GM21786 (cell line): Measurements from ENCODE around the gene KCNMB2.

Source experiments
- ATAC-seq: cut with Tn5 transposase; IDR thresholded peaks from one replicate; pipeline ENCODE4 v1.9.1; 2021; ENCODE audit not compliant: unreplicated experiment

Gene KCNMB2

GRCh38 chr3:178634975-178635374 lies 98.7 kb downstream of the KCNMB2 start:
- ATAC-seq, result no peak

GRCh38 chr3:178637802-178638201 lies 101.6 kb downstream of the KCNMB2 start:
- no peak for ATAC-seq

GRCh38 chr3:178645503-178645902 lies 109.3 kb downstream of the KCNMB2 start:
- no peak for ATAC-seq

- no peak for ATAC-seq
Observed at GRCh38 chr3:178646186-178646862, 110.1 kb downstream of the KCNMB2 start.

- no peak for ATAC-seq
Observed at GRCh38 chr3:178655488-178655887, 119.3 kb downstream of the KCNMB2 start.

GRCh38 chr3:178658694-178659325 lies 122.6 kb downstream of the KCNMB2 start:
- no peak for ATAC-seq

- ATAC-seq, result peak; percentile 87
Observed at GRCh38 chr3:178663201-178663934, 127.1 kb downstream of the KCNMB2 start.

- no peak for ATAC-seq
Observed at GRCh38 chr3:178665747-178666146, 129.5 kb downstream of the KCNMB2 start.

GRCh38 chr3:178669022-178669601 lies 132.9 kb downstream of the KCNMB2 start:
- peak; percentile 28 for ATAC-seq

GRCh38 chr3:178669758-178670157 lies 133.5 kb downstream of the KCNMB2 start:
- peak; percentile 44 for ATAC-seq

GRCh38 chr3:178671377-178671776 lies 135.1 kb downstream of the KCNMB2 start:
- ATAC-seq, result peak; percentile 40

- ATAC-seq, result peak; percentile 54
Observed at GRCh38 chr3:178671791-178672190, 135.6 kb downstream of the KCNMB2 start.

- ATAC-seq, result no peak
Observed at GRCh38 chr3:178672275-178672674, 136.0 kb downstream of the KCNMB2 start.

GRCh38 chr3:178673529-178673928 lies 137.3 kb downstream of the KCNMB2 start:
- no peak for ATAC-seq

GRCh38 chr3:178676077-178676476 lies 139.8 kb downstream of the KCNMB2 start:
- no peak for ATAC-seq

- peak; percentile 77 for ATAC-seq
Observed at GRCh38 chr3:178676942-178677790, 140.9 kb downstream of the KCNMB2 start.

GRCh38 chr3:178677961-178678360 lies 141.7 kb downstream of the KCNMB2 start:
- no peak for ATAC-seq

GRCh38 chr3:178680037-178680436 lies 143.8 kb downstream of the KCNMB2 start:
- ATAC-seq, result no peak

GRCh38 chr3:178680489-178680888 lies 144.3 kb downstream of the KCNMB2 start:
- no peak for ATAC-seq

GRCh38 chr3:178684881-178685590 lies 148.8 kb downstream of the KCNMB2 start:
- peak; percentile 70 for ATAC-seq
